8988T (cell line): ENCODE data around the gene DHRS4L2.
"Not testable (repeated sequence)": the region's sequence is repeated elsewhere in the genome, so short reads cannot be mapped to it uniquely, and the experiment has no call there.

ENCODE experiments used
- DNase-seq: peaks from one replicate; pipeline ENCODE4 v3.0.0; 2011

Gene DHRS4L2

GRCh38 chr14:23988607-23989363 is at the start of gene DHRS4L2:
Gene DHRS4L2 (plus strand): TSS chr14:23988929. CDS start chr14:23988948, 19 bp downstream.
- peak; percentile 24 for DNase-seq

GRCh38 chr14:23939607-23940326 is 49.0 kb upstream of the DHRS4L2 start:
- no peak for DNase-seq

DNA sequence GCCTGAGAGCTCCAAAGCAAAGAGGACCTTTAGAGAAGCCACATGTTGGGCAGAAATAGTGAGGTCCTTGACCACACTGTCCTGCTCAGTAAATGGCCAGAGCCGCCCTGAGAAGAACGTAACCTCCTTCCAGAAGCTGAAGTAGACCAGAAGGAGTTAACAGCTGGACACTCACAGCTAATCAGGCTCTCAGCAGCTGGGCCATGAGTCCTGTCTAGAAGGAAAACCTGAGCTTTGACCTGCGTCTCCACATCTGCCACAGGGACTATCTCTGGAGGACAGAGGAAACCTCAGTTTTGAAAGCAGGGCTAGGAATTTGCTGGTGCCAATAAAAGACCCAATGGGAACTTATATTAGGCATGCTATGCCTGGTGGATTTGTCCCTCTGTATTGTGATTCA is 47.5 kb upstream of the DHRS4L2 start:
- no peak for DNase-seq

GRCh38 chr14:23941669-23942068 is 47.1 kb upstream of the DHRS4L2 start:
- no peak for DNase-seq

- DNase-seq, result no peak
Observed at GRCh38 chr14:23942587-23942986, 46.1 kb upstream of the DHRS4L2 start.

- not testable (repeated sequence) for DNase-seq
Observed at GRCh38 chr14:23949069-23949468, 39.7 kb upstream of the DHRS4L2 start.

- DNase-seq, result no peak
Observed at GRCh38 chr14:23950411-23951135, 38.2 kb upstream of the DHRS4L2 start.

GRCh38 chr14:23951136-23951466 is 37.6 kb upstream of the DHRS4L2 start:
- DNase-seq, result not testable (repeated sequence)

GRCh38 chr14:23951590-23952201 is 37.0 kb upstream of the DHRS4L2 start:
- DNase-seq, result no peak

GRCh38 chr14:23953116-23953463 is 35.6 kb upstream of the DHRS4L2 start:
- not testable (repeated sequence) for DNase-seq

GRCh38 chr14:23953464-23954278 is 35.1 kb upstream of the DHRS4L2 start, which contains the start of gene DHRS4:
Gene DHRS4 (plus strand): TSS chr14:23953770. CDS start chr14:23953789, 19 bp downstream.
- peak; percentile 27 for DNase-seq

GRCh38 chr14:23954279-23954614 is 34.5 kb upstream of the DHRS4L2 start:
- not testable (repeated sequence) for DNase-seq

DNA sequence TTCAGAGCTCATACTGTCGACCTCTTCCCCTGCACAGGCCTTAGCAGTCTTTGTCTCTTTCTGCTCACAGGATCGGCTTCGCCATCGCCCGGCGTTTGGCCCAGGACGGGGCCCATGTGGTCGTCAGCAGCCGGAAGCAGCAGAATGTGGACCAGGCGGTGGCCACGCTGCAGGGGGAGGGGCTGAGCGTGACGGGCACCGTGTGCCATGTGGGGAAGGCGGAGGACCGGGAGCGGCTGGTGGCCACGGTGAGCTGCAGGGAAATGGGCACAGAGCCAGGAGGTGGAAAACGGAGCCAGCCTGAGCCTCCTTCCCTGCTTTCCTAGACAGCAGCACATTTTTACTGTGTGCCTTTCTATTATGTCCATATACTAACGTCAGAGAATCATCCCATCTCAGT is 33.8 kb upstream of the DHRS4L2 start:
- not testable (repeated sequence) for DNase-seq

GRCh38 chr14:23955811-23956210 is 32.9 kb upstream of the DHRS4L2 start:
- DNase-seq, result not testable (repeated sequence)

- DNase-seq, result not testable (repeated sequence)
Observed at GRCh38 chr14:23957913-23958569, 30.7 kb upstream of the DHRS4L2 start.

- not testable (repeated sequence) for DNase-seq
Observed at GRCh38 chr14:23960899-23961298, 27.8 kb upstream of the DHRS4L2 start.

GRCh38 chr14:23961704-23962103 is 27.0 kb upstream of the DHRS4L2 start:
- not testable (repeated sequence) for DNase-seq

GRCh38 chr14:23969130-23969480 is 19.6 kb upstream of the DHRS4L2 start:
- not testable (repeated sequence) for DNase-seq

GRCh38 chr14:23969481-23970282 is 19.0 kb upstream of the DHRS4L2 start:
- not testable (repeated sequence) for DNase-seq

GRCh38 chr14:23970283-23970659 is 18.5 kb upstream of the DHRS4L2 start:
- not testable (repeated sequence) for DNase-seq

- DNase-seq, result not testable (repeated sequence)
Observed at GRCh38 chr14:23973178-23973577, 15.6 kb upstream of the DHRS4L2 start.
